GM18870 (cell line): ENCODE measurements around the gene TTC7B.

Experiments used
- ATAC-seq: cut with Tn5 transposase; IDR thresholded peaks from one replicate; pipeline ENCODE4 v1.9.1; 2021; ENCODE audit warnings: moderate library complexity; ENCODE audit not compliant: unreplicated experiment

The TTC7B gene

DNA sequence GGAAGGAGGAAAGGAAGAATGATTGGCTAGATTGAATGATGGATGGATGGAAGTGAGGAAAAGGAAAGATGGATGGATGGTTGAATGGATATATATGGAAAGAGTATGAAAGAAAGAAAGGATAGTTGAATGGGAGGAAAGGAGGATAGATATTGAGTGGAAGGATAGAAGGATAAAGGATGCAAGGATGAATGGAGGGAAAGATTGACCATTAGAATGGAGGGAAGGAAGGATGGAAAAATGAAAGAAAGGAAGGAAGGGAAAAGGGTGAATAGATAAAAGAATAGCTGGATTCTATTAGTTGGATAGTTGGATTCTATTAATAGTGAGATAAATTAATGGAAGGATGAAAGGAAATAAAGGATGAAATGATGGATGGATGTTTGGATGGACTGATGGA, 313.5 kb downstream of the TTC7B start:
- ATAC-seq, result no peak

DNA sequence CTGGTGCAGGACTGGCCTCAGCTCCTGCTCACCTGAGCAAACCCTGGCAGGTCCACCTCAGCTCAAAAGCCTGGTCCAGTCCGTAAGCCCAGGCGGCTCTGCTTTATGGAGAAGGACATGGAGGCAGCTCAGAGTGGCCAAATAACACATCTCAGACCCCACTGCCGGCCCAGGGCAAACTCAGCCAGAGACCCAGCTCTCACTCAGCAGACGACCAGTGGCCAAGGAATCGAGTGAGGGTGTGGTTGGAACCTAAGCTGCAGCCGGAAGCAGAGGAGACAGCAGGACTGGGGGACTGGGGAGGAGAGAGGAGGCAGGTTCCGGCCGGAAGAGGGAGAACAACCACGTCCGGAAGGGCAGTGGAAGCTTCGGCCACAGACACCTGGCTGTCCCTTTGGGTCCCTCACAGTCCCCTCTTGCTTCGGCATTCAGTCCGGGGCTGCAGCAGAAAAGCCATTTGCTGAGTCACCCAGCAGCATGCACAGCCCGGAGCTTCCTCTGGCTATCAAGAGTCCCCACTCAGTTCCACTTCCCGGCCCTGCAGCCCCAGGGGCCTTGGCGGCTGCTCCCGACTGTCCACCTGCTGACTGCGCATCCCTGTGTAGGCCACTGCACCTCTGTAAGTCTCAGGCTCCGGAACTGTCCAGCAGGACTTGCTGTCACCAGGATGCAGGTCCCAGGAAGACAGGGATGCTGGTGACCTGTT, 315.4 kb downstream of the TTC7B start:
- ATAC-seq, result no peak

DNA sequence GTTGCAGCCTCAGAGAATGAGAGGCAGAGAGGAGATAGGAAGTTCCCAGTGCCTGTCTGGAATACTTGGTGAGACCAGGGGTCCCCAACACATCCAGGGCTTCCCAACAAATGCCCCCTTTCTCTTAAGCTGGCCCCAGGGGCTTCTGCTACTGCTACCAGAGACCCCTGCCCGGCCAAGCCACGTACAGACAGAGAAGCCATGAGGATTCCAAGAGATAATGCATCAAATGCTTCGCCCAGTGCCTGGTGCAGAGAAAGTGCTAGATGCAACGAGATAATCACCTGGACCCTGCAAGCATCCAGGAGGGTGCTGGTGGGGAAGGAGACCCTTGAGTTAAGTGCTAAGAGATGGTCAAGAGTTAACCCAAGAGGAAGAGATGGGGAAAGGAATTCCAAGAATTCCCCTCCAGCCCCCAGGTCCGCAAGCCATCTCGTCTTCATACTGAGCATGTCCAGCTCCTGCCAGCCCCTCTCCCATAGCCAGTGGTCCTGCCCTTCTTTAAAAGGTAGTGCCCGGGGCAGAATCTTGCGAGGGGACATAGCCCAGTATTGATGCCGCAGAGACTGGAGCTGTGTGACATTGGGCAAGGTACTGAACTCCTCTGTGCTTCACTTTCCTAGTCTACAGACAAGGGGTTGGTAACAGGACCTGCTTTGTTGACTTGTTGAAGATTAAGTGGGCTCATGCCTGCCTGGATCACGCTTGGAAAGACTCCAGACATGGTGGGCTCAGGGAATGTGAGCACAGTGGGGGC, 316.1 kb downstream of the TTC7B start:
- no peak for ATAC-seq

DNA sequence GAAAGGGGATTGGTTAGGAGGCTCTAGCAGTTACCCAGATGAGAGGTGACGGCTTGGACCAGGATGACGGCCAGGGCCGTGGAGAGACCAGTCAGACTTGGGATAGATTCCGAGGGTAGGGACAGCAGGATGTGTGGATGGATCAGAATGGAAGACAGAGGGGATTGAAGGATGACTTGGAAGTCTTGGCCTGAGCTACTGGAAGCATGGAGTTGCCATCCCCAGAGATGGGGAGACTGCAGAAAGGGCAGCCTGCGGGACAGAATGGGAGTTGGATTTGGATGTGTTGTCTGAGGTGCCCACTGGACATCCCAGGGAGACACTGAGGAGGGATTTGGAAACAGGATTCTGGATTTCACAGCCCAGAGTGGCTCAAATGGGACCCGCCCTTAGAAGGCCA, 317.1 kb downstream of the TTC7B start:
- no peak for ATAC-seq

DNA sequence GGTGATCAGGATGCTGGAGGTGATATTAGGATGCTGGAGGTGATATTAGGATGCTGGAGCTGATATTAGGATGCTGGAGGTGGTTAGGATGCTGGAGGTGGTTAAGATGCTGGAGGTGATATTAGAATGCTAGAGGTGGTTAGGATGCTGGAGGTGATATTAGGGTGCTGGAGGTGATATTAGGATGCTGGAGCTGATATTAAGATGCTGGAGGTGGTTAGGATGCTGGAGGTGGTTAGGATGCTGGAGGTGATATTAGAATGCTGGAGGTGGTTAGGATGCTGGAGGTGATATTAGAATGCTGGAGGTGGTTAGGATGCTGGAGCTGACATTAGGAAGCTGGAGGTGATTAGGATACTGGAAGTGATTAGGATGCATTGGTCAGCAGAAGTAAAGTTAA, 318.0 kb downstream of the TTC7B start:
- no peak for ATAC-seq

GRCh38 chr14:90496379-90496778, 319.9 kb downstream of the TTC7B start:
- ATAC-seq, result no peak

DNA sequence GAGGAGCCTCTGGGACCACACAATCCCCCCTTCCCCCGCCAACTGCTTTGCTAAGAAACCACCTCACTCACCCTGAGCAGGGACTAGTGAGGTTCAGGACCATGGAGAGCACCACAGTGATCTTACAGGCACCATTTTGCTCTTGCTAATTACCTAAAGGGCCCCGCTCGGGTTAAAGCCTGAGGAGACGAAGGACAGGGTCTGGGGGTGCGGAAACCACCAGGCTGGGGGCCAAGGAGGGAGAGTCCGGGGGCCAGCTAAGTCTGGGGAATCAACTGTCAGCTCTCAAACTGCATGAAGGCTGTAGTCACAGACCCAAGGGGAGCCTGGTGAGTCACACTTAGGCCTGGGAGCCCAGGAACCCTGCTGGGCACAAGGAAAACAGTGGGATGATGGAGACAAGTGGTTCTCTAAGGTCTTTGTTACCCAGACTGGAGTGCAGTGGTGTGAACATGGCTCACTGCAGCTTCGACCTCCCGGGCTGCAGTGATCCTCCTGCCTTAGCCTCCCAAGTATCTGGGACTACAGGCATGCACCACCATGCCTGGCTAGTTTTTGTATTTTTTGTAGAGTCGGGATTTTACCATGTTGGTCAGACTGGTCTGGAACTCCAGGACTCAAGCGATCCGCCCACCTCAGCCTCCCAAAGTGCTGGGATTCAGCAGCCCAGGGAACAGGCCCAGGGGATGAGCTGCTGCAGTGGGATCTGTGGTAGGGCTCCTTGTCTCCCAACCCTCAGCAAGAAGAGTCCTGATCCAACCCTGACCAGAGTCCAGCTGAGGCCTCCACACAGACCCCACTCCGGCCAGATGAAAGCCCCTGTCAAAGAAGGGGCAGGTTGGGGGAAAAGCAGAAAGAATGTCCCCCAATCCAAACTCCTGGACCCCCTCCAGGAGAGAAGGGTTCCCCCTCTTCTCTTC, 320.6 kb downstream of the TTC7B start:
- no peak for ATAC-seq

DNA sequence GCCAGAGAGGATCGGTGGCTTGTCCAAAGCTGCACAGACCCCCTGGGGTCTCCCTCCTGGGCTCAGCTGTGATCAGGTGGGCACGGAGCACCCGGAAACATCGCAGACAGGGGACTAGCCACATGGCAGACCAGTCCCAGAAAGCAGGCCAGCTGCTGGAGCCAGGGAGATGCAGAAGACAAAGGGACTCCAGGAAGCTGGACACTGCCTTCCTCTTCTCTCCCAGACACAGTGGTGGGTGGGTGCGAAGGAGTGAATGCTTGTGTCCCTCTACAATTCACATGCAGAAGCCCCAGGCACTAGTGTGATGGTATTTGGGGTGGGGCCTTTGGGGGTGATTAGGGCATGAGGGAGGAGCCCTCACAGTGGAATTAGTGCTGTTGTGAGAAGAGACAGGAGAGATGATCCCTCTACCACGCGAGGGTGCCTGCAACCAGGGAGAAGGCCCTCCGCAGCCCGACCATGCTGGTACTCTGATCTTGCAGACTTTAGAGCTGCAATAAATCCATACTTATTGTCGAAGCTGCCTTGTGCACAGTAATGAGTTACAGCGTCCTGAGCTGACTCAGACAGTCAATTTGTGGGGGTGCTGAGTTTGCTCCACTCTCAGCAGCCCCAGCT, 324.2 kb downstream of the TTC7B start:
- ATAC-seq, result no peak

GRCh38 chr14:90491221-90491885, 324.9 kb downstream of the TTC7B start:
- ATAC-seq, result no peak

GRCh38 chr14:90490720-90491050, 325.5 kb downstream of the TTC7B start:
- ATAC-seq, result no peak

DNA sequence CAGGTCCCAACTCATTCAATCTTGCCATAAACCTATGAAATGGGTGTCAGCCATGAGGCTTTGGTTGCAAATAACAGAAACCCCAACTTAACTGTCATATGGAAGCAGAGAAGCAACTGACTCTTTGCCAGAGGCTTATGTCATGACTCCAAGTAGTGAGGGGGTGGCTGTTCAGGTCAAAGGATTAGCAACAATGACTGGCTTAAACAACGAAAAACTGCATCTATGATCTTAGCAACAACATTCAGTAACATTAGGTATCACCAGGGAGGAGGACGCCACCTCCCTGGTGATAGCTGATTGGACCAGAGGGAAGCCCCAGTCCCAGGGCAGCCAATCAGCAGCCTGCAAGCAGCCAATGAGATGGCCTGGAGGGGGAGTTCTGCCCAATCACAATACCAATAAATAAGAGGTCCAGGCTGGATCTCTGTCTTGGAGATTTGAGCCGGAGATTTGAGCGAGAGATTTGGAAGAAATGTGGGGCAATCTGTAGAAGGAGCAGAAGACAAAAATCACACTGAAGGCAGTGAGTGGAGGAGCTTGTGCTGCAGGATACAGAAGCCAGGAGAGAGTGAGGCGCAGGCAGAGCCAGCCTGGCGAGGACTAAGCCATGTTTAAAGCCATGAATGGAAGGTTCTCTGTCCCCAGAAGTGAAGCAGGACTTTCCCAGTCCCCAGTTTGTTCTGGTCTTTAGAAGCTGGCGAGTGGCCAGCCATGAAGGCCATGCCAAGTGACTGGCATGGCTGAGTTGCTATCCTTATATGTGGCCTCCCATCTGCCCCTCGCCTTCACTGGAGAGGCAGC, 326.1 kb downstream of the TTC7B start:
- no peak for ATAC-seq

DNA sequence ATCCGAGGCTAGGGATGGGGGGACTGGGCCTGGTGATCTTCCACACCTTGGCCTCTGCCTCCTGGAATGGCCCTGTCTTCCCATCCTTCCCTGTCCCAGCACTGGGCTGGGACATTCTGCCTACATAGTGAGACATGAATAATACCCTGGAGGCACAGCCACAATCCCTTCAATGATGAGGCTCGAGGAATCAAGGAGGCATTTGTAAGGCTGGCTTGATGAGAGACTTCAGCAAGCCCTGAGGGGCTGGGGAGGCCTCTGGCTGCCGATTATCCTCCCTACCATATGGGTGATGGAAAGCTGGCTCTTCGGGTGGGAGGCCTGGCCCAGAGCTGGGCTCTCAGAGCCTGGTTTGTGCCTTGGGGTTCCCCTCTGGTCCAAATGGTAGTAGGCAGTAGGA, 326.9 kb downstream of the TTC7B start:
- ATAC-seq, result no peak

DNA sequence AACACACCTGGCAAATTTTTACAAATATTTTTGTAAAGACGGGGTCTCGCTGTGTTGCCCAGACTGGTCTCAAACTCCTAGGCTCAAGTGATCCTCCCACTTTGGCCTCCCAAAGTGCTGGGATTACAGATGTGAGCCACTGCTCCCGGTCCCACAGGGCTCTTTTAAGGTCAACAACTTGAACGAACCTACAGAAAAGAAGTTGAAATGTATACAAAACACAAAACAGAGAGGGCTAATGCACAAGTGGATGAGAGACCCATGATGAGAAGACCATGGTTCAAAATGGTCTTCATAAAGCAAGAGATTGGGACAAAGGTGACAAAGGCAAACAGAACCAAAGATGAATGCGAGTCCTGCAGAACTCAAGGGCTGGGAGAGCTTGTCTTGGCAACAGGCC, 328.0 kb downstream of the TTC7B start:
- no peak for ATAC-seq

GRCh38 chr14:90487462-90487861, 328.8 kb downstream of the TTC7B start:
- no peak for ATAC-seq

DNA sequence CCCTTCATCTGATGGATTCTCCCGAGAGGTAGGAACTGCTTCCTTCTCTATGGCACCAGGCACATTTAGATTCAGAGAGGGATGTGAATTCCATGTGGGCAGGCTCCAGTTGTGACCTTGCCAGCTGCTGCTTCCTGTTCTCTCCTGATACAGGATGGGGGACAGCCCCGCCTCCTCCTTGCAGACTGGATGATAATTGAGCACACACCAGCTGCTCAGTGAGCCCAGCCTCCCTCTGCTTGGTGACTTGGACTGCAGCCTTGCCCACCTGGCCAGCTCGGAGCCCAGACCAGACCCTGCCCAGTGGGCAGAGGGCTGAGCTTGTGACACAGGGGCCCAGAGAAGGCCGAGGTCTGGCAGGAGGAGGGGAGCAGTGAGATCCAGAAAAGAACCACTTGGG, 329.2 kb downstream of the TTC7B start:
- ATAC-seq, result no peak

DNA sequence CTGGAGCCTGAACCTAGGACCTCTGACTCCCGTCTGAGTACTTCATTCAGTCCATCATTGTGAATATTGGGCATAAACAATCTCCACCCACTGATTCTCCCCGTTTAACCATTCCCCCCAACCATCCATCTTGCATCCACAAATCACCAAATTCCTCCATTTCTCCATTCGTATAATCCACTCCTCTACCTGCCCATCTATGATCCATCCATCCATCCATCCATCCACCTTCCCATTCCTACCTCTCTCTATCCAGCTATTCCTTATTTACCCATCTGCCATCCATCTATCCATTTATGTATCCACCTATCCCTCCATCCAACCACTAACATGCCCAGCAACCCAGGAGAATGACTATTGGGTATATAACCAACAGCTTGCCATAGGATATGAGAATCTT, 331.9 kb downstream of the TTC7B start:
- no peak for ATAC-seq

DNA sequence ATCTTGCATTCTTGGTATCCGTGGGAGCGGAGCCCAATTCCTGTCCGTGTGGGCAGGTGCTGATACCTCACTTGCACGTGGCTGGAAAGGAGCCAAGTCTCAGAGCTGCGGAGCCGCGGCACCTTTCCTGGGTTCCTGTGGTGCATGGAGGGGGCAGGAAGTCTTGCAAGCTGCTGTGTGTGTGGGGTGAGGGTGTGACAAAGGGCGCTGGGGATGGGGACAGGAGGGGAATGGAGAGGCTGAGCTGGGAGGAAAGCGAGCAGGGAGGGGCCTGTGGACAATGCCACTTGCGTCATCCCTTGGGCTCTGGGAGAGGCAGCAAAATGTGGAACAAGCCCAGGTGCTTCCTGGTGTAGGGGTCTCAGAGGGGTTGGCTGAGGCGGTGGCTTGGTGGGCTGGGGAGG, 332.7 kb downstream of the TTC7B start:
- ATAC-seq, result no peak

DNA sequence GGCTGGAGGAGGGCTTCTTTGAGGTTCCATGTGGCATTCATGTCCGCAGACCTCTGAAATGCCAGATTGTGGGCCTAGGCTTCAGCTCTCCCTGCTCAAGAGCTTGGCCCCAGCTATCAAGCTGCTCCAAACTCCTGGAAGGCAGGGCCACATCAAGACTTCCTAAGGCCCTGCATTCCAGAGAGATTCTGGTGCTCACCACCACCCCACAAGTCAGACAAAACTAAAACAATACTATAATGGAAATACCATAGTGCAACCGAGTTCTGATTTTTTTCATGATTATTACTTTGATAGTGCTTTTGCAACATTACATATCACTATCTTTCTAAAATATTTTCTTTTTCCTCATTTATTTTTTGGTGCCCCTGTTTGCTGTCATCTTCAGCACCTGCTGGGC, 333.1 kb downstream of the TTC7B start:
- ATAC-seq, result no peak

- ATAC-seq, result no peak
Observed at GRCh38 chr14:90475298-90475697, 340.9 kb downstream of the TTC7B start.
